Uterus (tissue), 2 donors: Measurements from ENCODE around the gene ADD1.

Source experiments
- CTCF ChIP-seq, 4 experiments: fragments of 200-600 bp in 2 of 4; fragments of 450-650 bp in 2 of 4; sonication (generic) in 2 of 4; IDR thresholded peaks; one replicate each; pipeline ENCODE4 v1.5.1; 2016 to 2019; ENCODE audit warnings: antibody characterized with exemption in 4 of 4, mild to moderate bottlenecking in 2 of 4, moderate library complexity in 1 of 4
- POLR2A ChIP-seq, 2 donors: fragments of 450-650 bp; IDR thresholded peaks; one replicate each; pipeline ENCODE4 v1.6.1; 2016; ENCODE audit warnings: antibody characterized with exemption in 2 of 2, mild to moderate bottlenecking in 1 of 2, moderate library complexity in 1 of 2

GRCh38 chr4:2800691-2801596 is 42.7 kb upstream of the ADD1 start:
- TF ChIP-seq CTCF (IDR thresholded peaks at IDR 0.05) (no peak), POLR2A (IDR thresholded peaks at IDR 0.05) (no peak)
